K562 (cell line): ENCODE data around the gene CHTF8. TPM values are rescaled to one million over a fixed set of nuclear protein-coding genes. Genes with fewer than 3 reads are reported as not detected.

Experiments used
- ATAC-seq: fragments of 200-7000 bp; cut with Tn5 transposase; 3 replicates; pipeline ENCODE4 v1.9.1; 2020; ENCODE audit warnings: moderate library complexity
- BruUV-seq: library from RNA; stranded (reverse); fragments of 400-500 nt; replicated peaks from 2 replicates; lab custom pipeline; 2021; lab: Mats Ljungman, UMichigan
- CTCF ChIA-PET: fragments of 300-600 bp; formaldehyde crosslinking; extraction: SDS; loops from one replicate; lab custom pipeline; 2021; ENCODE audit warnings: low intra/inter-chr PET ratio; lab: Yijun Ruan, JAX
- POLR2A ChIA-PET: fragments of 300-600, 350-650 bp; sonication (Branson Sonifier 250); formaldehyde crosslinking; extraction: SDS; loops from one replicate; lab custom pipeline; 2021; ENCODE audit warnings: antibody characterized with exemption, inconsistent platforms; lab: Yijun Ruan, JAX
- DNase-seq, 4 experiments: peaks; one replicate each; pipeline versions ENCODE4 v3.0.0 to v3.0.0-alpha.2; 2011 to 2018; ENCODE audit warnings: low spot score in 3 of 4, mixed read lengths in 3 of 4; ENCODE audit errors: extremely low read depth in 1 of 4
- FAIRE-seq: peaks from 2 replicates; lab custom pipeline; 2011; peaks lifted over from hg19 to GRCh38; lab: Jason Lieb, UNC
- H2AFZ ChIP-seq: 2 replicates; pipeline ENCODE4 v1.6.0; 2011; ENCODE audit warnings: low read depth, low read length, control low read depth, inconsistent platforms
- H3K27ac ChIP-seq: fragments of 200-600 bp; 3 replicates; pipeline ENCODE4 v1.8.0; 2011; ENCODE audit warnings: low read depth, mild to moderate bottlenecking, control low read depth, inconsistent platforms, low read length, moderate library complexity, mixed read lengths; ENCODE audit errors: extremely low read depth
- H3K27me3 ChIP-seq, 2 experiments: fragments of 300-600 bp in 1 of 2; 2 replicates in 1 of 2; 3 replicates in 1 of 2; pipeline versions ENCODE4 v1.6.0 to v1.8.0; 2011; ENCODE audit warnings: inconsistent platforms in 2 of 2, low read length in 2 of 2, mild to moderate bottlenecking in 1 of 2, mixed read lengths in 1 of 2, moderate library complexity in 1 of 2; ENCODE audit not compliant: control insufficient read depth in 2 of 2, insufficient read depth in 2 of 2
- H3K36me3 ChIP-seq: fragments of 300-600 bp; 3 replicates; pipeline ENCODE4 v1.8.0; 2011; ENCODE audit warnings: mild to moderate bottlenecking, low read length, inconsistent platforms; ENCODE audit not compliant: control insufficient read depth, insufficient read depth
- H3K4me1 ChIP-seq, 2 experiments: fragments of 200-600 bp in 1 of 2; replicated peaks in 1 of 2; 2 replicates in 1 of 2; 3 replicates in 1 of 2; pipeline versions ENCODE4 v1.5.1 to v1.8.0; 2011; ENCODE audit warnings: inconsistent platforms in 2 of 2, low read length in 2 of 2, mild to moderate bottlenecking in 1 of 2, mixed read lengths in 1 of 2, moderate library complexity in 1 of 2; ENCODE audit not compliant: control insufficient read depth in 2 of 2, insufficient read depth in 2 of 2
- H3K4me2 ChIP-seq: 2 replicates; pipeline ENCODE4 v1.6.1; 2011; ENCODE audit warnings: low read length, control low read depth, inconsistent platforms, mixed read lengths; ENCODE audit not compliant: insufficient read depth
- H3K4me3 ChIP-seq: fragments of 200-600 bp; sonication (generic), shearing (Covaris generic); 2 replicates; pipeline ENCODE4 v1.5.1; 2016; ENCODE audit warnings: control low read depth, inconsistent platforms
- H3K79me2 ChIP-seq: fragments of 200-600 bp; 3 replicates; pipeline ENCODE4 v1.8.0; 2011; ENCODE audit warnings: low read length, inconsistent platforms; ENCODE audit not compliant: control insufficient read depth, insufficient read depth
- H3K9ac ChIP-seq, 2 experiments: 2 replicates each; pipeline versions ENCODE4 v1.6.0 to v1.6.1; 2011; ENCODE audit warnings: low read depth in 2 of 2, low read length in 2 of 2, control low read depth in 1 of 2, inconsistent platforms in 1 of 2, mild to moderate bottlenecking in 1 of 2, mixed read lengths in 1 of 2; ENCODE audit not compliant: insufficient read depth in 1 of 2
- H3K9me1 ChIP-seq: one replicate; pipeline ENCODE4 v1.6.0; 2011; ENCODE audit warnings: inconsistent platforms, mild to moderate bottlenecking, low read length, moderate library complexity; ENCODE audit not compliant: control insufficient read depth, insufficient read depth
- H3K9me3 ChIP-seq: replicated peaks from 2 replicates; pipeline ENCODE4 v1.5.1; 2011; ENCODE audit warnings: low read depth, low read length, inconsistent platforms; ENCODE audit not compliant: control insufficient read depth, insufficient read depth
- H4K20me1 ChIP-seq: replicated peaks from 2 replicates; pipeline ENCODE4 v1.6.1; 2011; ENCODE audit warnings: low read length, inconsistent platforms, mixed read lengths; ENCODE audit not compliant: control insufficient read depth, insufficient read depth
- CBFB ChIP-seq: sonication (generic); formaldehyde crosslinking; IDR thresholded peaks from 2 replicates; pipeline ENCODE4 v1.4.0; 2020; ENCODE audit warnings: mild to moderate bottlenecking, missing genetic modification reagents
- ETV6 ChIP-seq, 3 experiments: fragments of 150-350 bp in 1 of 3; sonication (generic) in 1 of 3; formaldehyde crosslinking in 1 of 3; IDR thresholded peaks; 2 replicates each; pipeline versions ENCODE4 v1.6.1 to v1.8.0; 2014 to 2022; ENCODE audit warnings: borderline replicate concordance in 2 of 3, low read depth in 2 of 3, antibody characterized with exemption in 1 of 3, low read length in 1 of 3, mild to moderate bottlenecking in 1 of 3, missing genetic modification reagents in 1 of 3
- FOXK1 ChIP-seq: sonication (generic); formaldehyde crosslinking; IDR thresholded peaks from 2 replicates; pipeline ENCODE4 v1.8.0; 2022; ENCODE audit warnings: missing genetic modification reagents, mild to moderate bottlenecking, borderline replicate concordance
- FOXP1 ChIP-seq: sonication (generic); formaldehyde crosslinking; IDR thresholded peaks from 2 replicates; pipeline ENCODE4 v1.8.0; 2022; ENCODE audit warnings: mild to moderate bottlenecking, missing genetic modification reagents
- FUS ChIP-seq: fragments of 200-400 bp; formaldehyde crosslinking; optimal IDR thresholded peaks from 2 replicates; pipeline ENCODE3; 2017; ENCODE audit warnings: low read depth, low read length
- HDAC6 ChIP-seq: IDR thresholded peaks from 2 replicates; pipeline ENCODE4 v1.6.1; 2012; ENCODE audit warnings: low read depth, mild to moderate bottlenecking, control low read depth, inconsistent platforms, low read length, moderate library complexity
- NFYB ChIP-seq: IDR thresholded peaks from 2 replicates; pipeline ENCODE4 v1.6.1; 2011; ENCODE audit warnings: mild to moderate bottlenecking, moderate library complexity; ENCODE audit not compliant: insufficient read length; ENCODE audit errors: extremely low read depth
- RHOXF2B ChIP-seq: fragments of 250-450 bp; sonication (Bioruptor Pico); conservative IDR thresholded peaks from 2 replicates; pipeline ENCODE4 v1.5.1; 2021
- WGBS: fragments of 100-300 bp; shearing (Covaris generic); methylation state at CpG from one replicate; pipeline ENCODE4 v1.1.6; 2016; ENCODE audit warnings: low coverage, mixed read lengths; ENCODE audit not compliant: insufficient coverage; ENCODE audit errors: missing lambda C conversion rate; 5-methylcytosine and 5-hydroxymethylcytosine counted together
- in situ Hi-C: fragments of 300-500 bp; cut with MboI; formaldehyde crosslinking; loops from 4 replicates; pipeline ENCODE4 v1.15.0; 2018; ENCODE audit warnings: inconsistent platforms, mixed read lengths
- intact Hi-C: fragments of 100-400 bp; cut with micrococcal nuclease; formaldehyde crosslinking; loops from 2 replicates; pipeline ENCODE4 v1.14.2; 2022
- polyA plus RNA-seq, 8 experiments: library from polyadenylated mRNA; depleted of rRNA in 4 of 8; stranded (reverse) in 5 of 8; unstranded in 3 of 8; fragments of >200 nt; fragmentation: Nextera tagmentation in 2 of 8; fragmentation: Illumina TruSeq in 1 of 8; extraction: Ambion mirVana in 2 of 8; extraction: Trizol in 1 of 8; gene quantifications; 2 replicates each; pipeline versions ENCODE4 v1.2.1 to v1.2.3, GENCODE V29; 2011 to 2014; ENCODE audit warnings: inconsistent platforms in 1 of 8, missing spikeins in 1 of 8
- total RNA-seq, 7 experiments: library from RNA; depleted of rRNA in 6 of 7; stranded (reverse); fragments of >200 nt in 6 of 7; fragmentation: Illumina TruSeq in 2 of 7; extraction: Trizol in 2 of 7; gene quantifications; 2 replicates each; pipeline versions ENCODE4 v1.2.1 to v1.2.3, GENCODE V29; 2011 to 2021; ENCODE audit warnings: low replicate concordance in 1 of 7
- TF ChIP-seq, protein P1 (sequence below), 2 experiments: fragments of 450-650 bp; IDR thresholded peaks; 2 replicates each; pipeline ENCODE4 v1.6.1; 2018; ENCODE audit warnings: mild to moderate bottlenecking in 2 of 2, low read depth in 1 of 2; ENCODE audit not compliant: partially characterized antibody in 2 of 2
- TF ChIP-seq, protein P2 (sequence below): fragments of 450-650 bp; conservative IDR thresholded peaks from 2 replicates; pipeline ENCODE4 v1.6.1; 2016; ENCODE audit warnings: missing genetic modification characterization, low read depth, mild to moderate bottlenecking, missing compliant biosample characterization, moderate library complexity
- TF ChIP-seq, protein P3 (sequence below): sonication (generic); formaldehyde crosslinking; IDR thresholded peaks from 2 replicates; pipeline ENCODE4 v1.8.0; 2022; ENCODE audit warnings: mild to moderate bottlenecking, missing genetic modification reagents

CHTF8 gene
- total and polyA plus RNA-seq, 9 of the 15 experiments (the other 6 are each of a cell fraction or from before 2014, with no cell fraction given) = 20.2 to 199 (median 108) TPM

DNA sequence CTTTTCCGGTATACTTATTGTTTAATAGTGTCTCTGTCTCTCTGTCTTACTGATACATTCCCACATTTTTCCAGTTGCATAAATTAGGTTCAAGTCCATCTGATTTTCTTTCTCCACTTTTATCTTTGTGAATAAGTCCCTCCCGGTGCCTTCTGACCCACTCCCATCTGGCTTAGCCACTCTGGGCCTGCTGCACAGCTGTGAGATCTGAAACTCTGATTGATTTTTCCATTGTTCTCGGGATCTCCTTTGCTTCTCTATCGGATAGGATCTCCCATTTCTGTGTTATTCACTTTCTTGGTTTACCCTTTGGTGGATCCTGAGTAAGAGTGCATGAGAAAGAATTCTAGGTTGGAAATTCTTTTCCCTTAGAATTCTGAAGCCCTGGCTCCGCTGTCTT, 8.6 kb upstream of the CHTF8 start:
- no peaks in the 10 kb centered on the region; the same call in 1 of the 2 replicates for H4K20me1 ChIP-seq
- no peak overlapping the region for H3K9ac ChIP-seq
- H3K9me3 ChIP-seq = no peaks in the 10 kb centered on the region
- peaks cover 4% of the 10 kb centered on the region for H3K9me1 ChIP-seq
- H3K4me2 ChIP-seq = no peak overlapping the region
- no peak overlapping the region for H3K27ac ChIP-seq
- DNase-seq = no peak
- no TSS peak for BruUV-seq
- ATAC-seq = no peak
- peaks cover 93% of the 10 kb centered on the region for H3K36me3 ChIP-seq
- ChIA-PET CTCF (no interaction called here), POLR2A (no interaction called here)
- no peaks in the 10 kb centered on the region for H3K27me3 ChIP-seq
- no peak overlapping the region for H3K4me3 ChIP-seq
- H3K4me1 ChIP-seq = no peaks in the 10 kb centered on the region
- in situ Hi-C loops = no loop called here
- TF ChIP-seq FUS (no peak), HDAC6 (no peak), CBFB (no peak), RHOXF2B (no peak), FOXK1 (CRISPR knock-in tag) (no peak), FOXP1 (CRISPR knock-in tag) (no peak), NFYB (no peak), ETV6 (IDR thresholded peaks at IDR 0.05; ENCODE audit: borderline replicate concordance in 1 of 2, low read depth in 2 of 2, low read length in 1 of 2) (no peak), ETV6 (CRISPR knock-in tag; IDR thresholded peaks at IDR 0.05; ENCODE audit: borderline replicate concordance) (no peak)
- TF ChIP-seq, protein P1, sequence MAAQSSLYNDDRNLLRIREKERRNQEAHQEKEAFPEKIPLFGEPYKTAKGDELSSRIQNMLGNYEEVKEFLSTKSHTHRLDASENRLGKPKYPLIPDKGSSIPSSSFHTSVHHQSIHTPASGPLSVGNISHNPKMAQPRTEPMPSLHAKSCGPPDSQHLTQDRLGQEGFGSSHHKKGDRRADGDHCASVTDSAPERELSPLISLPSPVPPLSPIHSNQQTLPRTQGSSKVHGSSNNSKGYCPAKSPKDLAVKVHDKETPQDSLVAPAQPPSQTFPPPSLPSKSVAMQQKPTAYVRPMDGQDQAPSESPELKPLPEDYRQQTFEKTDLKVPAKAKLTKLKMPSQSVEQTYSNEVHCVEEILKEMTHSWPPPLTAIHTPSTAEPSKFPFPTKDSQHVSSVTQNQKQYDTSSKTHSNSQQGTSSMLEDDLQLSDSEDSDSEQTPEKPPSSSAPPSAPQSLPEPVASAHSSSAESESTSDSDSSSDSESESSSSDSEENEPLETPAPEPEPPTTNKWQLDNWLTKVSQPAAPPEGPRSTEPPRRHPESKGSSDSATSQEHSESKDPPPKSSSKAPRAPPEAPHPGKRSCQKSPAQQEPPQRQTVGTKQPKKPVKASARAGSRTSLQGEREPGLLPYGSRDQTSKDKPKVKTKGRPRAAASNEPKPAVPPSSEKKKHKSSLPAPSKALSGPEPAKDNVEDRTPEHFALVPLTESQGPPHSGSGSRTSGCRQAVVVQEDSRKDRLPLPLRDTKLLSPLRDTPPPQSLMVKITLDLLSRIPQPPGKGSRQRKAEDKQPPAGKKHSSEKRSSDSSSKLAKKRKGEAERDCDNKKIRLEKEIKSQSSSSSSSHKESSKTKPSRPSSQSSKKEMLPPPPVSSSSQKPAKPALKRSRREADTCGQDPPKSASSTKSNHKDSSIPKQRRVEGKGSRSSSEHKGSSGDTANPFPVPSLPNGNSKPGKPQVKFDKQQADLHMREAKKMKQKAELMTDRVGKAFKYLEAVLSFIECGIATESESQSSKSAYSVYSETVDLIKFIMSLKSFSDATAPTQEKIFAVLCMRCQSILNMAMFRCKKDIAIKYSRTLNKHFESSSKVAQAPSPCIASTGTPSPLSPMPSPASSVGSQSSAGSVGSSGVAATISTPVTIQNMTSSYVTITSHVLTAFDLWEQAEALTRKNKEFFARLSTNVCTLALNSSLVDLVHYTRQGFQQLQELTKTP (IDR thresholded peaks at IDR 0.05; ENCODE audit: low read depth in 1 of 2, partially characterized antibody in 2 of 2) = no peak
- TF ChIP-seq, protein P2, sequence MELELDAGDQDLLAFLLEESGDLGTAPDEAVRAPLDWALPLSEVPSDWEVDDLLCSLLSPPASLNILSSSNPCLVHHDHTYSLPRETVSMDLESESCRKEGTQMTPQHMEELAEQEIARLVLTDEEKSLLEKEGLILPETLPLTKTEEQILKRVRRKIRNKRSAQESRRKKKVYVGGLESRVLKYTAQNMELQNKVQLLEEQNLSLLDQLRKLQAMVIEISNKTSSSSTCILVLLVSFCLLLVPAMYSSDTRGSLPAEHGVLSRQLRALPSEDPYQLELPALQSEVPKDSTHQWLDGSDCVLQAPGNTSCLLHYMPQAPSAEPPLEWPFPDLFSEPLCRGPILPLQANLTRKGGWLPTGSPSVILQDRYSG = no peak
- TF ChIP-seq, protein P3, sequence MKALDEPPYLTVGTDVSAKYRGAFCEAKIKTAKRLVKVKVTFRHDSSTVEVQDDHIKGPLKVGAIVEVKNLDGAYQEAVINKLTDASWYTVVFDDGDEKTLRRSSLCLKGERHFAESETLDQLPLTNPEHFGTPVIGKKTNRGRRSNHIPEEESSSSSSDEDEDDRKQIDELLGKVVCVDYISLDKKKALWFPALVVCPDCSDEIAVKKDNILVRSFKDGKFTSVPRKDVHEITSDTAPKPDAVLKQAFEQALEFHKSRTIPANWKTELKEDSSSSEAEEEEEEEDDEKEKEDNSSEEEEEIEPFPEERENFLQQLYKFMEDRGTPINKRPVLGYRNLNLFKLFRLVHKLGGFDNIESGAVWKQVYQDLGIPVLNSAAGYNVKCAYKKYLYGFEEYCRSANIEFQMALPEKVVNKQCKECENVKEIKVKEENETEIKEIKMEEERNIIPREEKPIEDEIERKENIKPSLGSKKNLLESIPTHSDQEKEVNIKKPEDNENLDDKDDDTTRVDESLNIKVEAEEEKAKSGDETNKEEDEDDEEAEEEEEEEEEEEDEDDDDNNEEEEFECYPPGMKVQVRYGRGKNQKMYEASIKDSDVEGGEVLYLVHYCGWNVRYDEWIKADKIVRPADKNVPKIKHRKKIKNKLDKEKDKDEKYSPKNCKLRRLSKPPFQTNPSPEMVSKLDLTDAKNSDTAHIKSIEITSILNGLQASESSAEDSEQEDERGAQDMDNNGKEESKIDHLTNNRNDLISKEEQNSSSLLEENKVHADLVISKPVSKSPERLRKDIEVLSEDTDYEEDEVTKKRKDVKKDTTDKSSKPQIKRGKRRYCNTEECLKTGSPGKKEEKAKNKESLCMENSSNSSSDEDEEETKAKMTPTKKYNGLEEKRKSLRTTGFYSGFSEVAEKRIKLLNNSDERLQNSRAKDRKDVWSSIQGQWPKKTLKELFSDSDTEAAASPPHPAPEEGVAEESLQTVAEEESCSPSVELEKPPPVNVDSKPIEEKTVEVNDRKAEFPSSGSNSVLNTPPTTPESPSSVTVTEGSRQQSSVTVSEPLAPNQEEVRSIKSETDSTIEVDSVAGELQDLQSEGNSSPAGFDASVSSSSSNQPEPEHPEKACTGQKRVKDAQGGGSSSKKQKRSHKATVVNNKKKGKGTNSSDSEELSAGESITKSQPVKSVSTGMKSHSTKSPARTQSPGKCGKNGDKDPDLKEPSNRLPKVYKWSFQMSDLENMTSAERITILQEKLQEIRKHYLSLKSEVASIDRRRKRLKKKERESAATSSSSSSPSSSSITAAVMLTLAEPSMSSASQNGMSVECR (CRISPR knock-in tag) = no peak
- H2AFZ ChIP-seq = no peak overlapping the region
- no peak for FAIRE-seq
- intact Hi-C loops = no loop called here
- WGBS = 92% methylated on average over 5 of the region's 5 CpGs
- H3K79me2 ChIP-seq = peaks cover 54% of the 10 kb centered on the region
